Activated T-cell treated with anti-CD3 and anti-CD28 coated beads, Interleukin-2, amount 50 U/mL, for 1 hour (primary cell): ENCODE data around the gene MED1.

ENCODE experiments used
- DNase-seq: peaks from one replicate; pipeline ENCODE4 v3.0.0-alpha.2; 2020

The MED1 gene

DNA sequence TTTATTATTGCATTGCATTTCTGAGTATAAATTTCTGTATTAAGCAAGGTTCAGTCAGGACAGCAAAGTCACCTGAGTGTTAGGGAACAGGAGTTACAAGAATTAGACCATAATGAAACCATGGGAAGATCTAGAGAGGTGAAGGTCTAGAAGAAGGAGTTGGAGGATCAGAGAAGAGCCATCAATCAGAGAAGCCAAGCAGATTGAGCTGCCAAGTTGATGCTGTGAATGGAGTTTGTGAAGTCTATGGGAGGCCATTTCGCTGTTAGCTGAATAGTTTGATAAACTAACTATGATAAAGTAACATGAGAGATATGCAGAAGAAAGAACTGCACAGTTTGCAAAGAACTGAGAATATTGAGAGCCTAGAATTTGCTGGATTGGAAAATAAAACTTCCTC, 90.0 kb downstream of the MED1 start:
- no peak for DNase-seq

DNA sequence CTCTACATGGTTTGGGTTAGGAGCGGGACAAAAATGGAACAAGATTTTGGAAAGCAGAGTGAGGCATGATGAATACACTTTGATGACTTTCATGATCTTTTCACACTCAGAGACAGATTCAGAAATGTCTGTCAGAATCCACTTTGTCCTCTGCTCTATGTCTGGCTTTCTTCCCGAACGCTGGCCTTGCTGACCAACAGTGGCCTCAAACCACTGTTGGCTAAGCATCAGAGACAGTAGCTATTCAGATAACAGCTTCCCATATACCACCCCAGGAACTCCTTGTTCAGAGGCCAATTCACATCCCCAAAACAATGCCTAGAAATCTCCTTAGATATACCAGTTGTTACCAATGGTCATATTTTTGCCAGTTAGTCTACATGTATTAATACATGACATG, 90.5 kb downstream of the MED1 start:
- no peak for DNase-seq

DNA sequence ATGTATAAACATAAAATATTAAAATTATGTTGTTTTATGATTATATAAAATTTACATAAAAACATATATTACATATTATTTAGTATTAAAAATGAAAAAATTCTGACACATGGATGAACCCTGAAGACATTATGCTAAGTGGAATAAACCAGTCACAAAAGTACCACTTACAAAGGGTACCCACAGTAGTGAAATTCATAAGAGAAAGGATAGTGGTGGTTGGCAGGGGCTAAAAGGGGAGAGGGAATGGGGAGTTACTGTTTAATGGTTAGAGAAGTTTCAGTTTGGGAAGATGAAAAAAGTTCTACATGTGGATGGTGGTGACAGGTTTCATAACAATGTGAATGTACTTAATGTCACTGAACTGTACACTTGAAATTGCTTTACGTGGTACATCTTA, 91.1 kb downstream of the MED1 start:
- DNase-seq, result no peak

DNA sequence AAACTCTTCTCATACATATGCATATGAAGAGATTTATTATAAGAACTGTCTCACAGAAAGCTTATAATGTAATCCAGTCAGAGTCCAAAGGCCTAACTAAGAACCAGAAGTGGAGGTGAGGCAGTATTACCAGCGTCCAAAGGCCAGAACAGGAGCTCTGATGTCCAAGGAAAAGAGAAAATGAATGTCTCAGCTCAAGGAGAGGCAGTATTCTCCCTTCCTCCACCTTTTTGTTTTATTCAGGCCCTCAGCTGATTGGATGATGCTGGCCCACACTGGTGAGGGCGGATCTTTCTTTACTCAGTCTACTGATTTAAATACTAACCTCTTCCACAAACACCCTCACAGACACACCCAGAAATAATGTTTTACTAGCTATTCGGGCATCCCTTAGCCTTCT, 93.1 kb downstream of the MED1 start:
- no peak for DNase-seq

DNA sequence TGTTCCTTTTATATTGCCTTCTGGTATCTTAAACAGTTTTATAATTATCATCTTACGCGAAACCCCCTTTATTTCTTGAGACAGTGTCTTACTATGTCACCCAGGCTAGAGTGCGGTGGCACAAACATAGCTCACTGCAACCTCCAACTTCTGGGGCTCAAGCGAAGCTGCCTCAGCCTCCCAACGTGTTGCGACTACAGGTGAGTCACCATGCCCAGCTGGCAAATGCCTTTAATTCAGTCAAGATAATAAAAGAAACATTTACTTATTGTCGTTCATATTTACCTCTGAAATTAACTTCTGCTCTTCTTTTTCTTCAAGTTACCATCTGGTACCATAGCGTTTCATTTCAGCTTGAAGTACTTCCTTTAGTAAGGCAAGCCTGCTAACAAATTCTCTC, 93.6 kb downstream of the MED1 start:
- DNase-seq, result no peak
